Measurements from ENCODE around the gene TEX9. TPM values are rescaled to one million over a fixed set of nuclear protein-coding genes. Genes with fewer than 3 reads are reported as not detected.

Gene TEX9
- total RNA-seq, 1 donor from 2014 or later: 8.8 TPM

GRCh38 chr15:56351957-56352506, 13.2 kb upstream of the TEX9 start:
- DNase-seq (ENCODE audit: low read depth): no peak
- Histone ChIP-seq H3K4me3 (ENCODE audit: low read depth, low read length) (no peak overlapping the region), H3K36me3 (ENCODE audit: control insufficient read depth, insufficient read depth, low read length) (no peaks in the 10 kb centered on the region), H3K27me3 (ENCODE audit: control insufficient read depth, insufficient read depth, low read length) (no peaks in the 10 kb centered on the region)
- TF ChIP-seq CTCF (IDR thresholded peaks at IDR 0.05; ENCODE audit: insufficient read depth, low read length, poor library complexity, severe bottlenecking): no peak

GRCh38 chr15:56353119-56353518, 12.1 kb upstream of the TEX9 start:
- Histone ChIP-seq H3K4me3 (ENCODE audit: low read depth, low read length) (no peak overlapping the region), H3K36me3 (ENCODE audit: control insufficient read depth, insufficient read depth, low read length) (no peaks in the 10 kb centered on the region), H3K27me3 (ENCODE audit: control insufficient read depth, insufficient read depth, low read length) (no peaks in the 10 kb centered on the region)
- DNase-seq (ENCODE audit: low read depth): no peak
- no peak for TF ChIP-seq CTCF (IDR thresholded peaks at IDR 0.05; ENCODE audit: insufficient read depth, low read length, poor library complexity, severe bottlenecking)

- no peaks in the 10 kb centered on the region for H3K27me3 ChIP-seq (ENCODE audit: control insufficient read depth, insufficient read depth, low read length)
- DNase-seq (ENCODE audit: low read depth): no peak
- no peak for TF ChIP-seq CTCF (IDR thresholded peaks at IDR 0.05; ENCODE audit: insufficient read depth, low read length, poor library complexity, severe bottlenecking)
- H3K4me3 ChIP-seq (ENCODE audit: low read depth, low read length): no peak overlapping the region
- no peaks in the 10 kb centered on the region for H3K36me3 ChIP-seq (ENCODE audit: control insufficient read depth, insufficient read depth, low read length)
Observed at GRCh38 chr15:56353740-56354139, 11.5 kb upstream of the TEX9 start.

- Histone ChIP-seq H3K27me3 (ENCODE audit: control insufficient read depth, insufficient read depth, low read length) (no peaks in the 10 kb centered on the region), H3K36me3 (ENCODE audit: control insufficient read depth, insufficient read depth, low read length) (no peaks in the 10 kb centered on the region), H3K4me3 (ENCODE audit: low read depth, low read length) (no peak overlapping the region)
- TF ChIP-seq CTCF (IDR thresholded peaks at IDR 0.05; ENCODE audit: insufficient read depth, low read length, poor library complexity, severe bottlenecking): no peak
- no peak for DNase-seq (ENCODE audit: low read depth)
Observed at GRCh38 chr15:56356616-56357015, 8.6 kb upstream of the TEX9 start.

GRCh38 chr15:56358604-56359003, 6.6 kb upstream of the TEX9 start:
- TF ChIP-seq CTCF (IDR thresholded peaks at IDR 0.05; ENCODE audit: insufficient read depth, low read length, poor library complexity, severe bottlenecking): no peak
- H3K36me3 ChIP-seq (ENCODE audit: control insufficient read depth, insufficient read depth, low read length): no peaks in the 10 kb centered on the region
- H3K4me3 ChIP-seq (ENCODE audit: low read depth, low read length): no peak overlapping the region
- H3K27me3 ChIP-seq (ENCODE audit: control insufficient read depth, insufficient read depth, low read length): no peaks in the 10 kb centered on the region
- DNase-seq (ENCODE audit: low read depth): no peak

- DNase-seq (ENCODE audit: low read depth): no peak
- no peak for TF ChIP-seq CTCF (IDR thresholded peaks at IDR 0.05; ENCODE audit: insufficient read depth, low read length, poor library complexity, severe bottlenecking)
- H3K27me3 ChIP-seq (ENCODE audit: control insufficient read depth, insufficient read depth, low read length): no peaks in the 10 kb centered on the region
- no peaks in the 10 kb centered on the region for H3K36me3 ChIP-seq (ENCODE audit: control insufficient read depth, insufficient read depth, low read length)
- H3K4me3 ChIP-seq (ENCODE audit: low read depth, low read length): no peak overlapping the region
Observed at GRCh38 chr15:56361987-56362386, 3.2 kb upstream of the TEX9 start.
